SK-N-SH (cell line): ENCODE measurements around the gene TSSK2. TPM values are rescaled to one million over a fixed set of nuclear protein-coding genes. Genes with fewer than 3 reads are reported as not detected.

Source experiments
- CTCF ChIA-PET: fragments of 300-600, 350-600 bp; formaldehyde crosslinking; extraction: SDS; loops from one replicate; lab custom pipeline; 2021; lab: Yijun Ruan, JAX
- POLR2A ChIA-PET: fragments of 350-600 bp; sonication (Branson Sonifier 250); formaldehyde crosslinking; extraction: SDS; loops from one replicate; lab custom pipeline; 2020; ENCODE audit warnings: antibody characterized with exemption, inconsistent platforms; lab: Yijun Ruan, JAX
- DNase-seq: peaks from one replicate; pipeline ENCODE4 v3.0.0; 2012
- H2AFZ ChIP-seq: fragments of 200-600 bp; sonication (generic); 2 replicates; pipeline ENCODE4 v1.8.1; 2016; ENCODE audit warnings: antibody characterized with exemption, mild to moderate bottlenecking, low read depth
- H3F3A ChIP-seq: fragments of 200-600 bp; sonication (generic); replicated peaks from 2 replicates; pipeline ENCODE3; 2016; ENCODE audit warnings: antibody characterized with exemption, mild to moderate bottlenecking; ENCODE audit not compliant: insufficient read depth
- H3K27ac ChIP-seq, 2 experiments: fragments of 200-500 bp in 1 of 2; fragments of 200-600 bp in 1 of 2; sonication (Bioruptor generic) in 1 of 2; sonication (generic), shearing (Covaris generic) in 1 of 2; 2 replicates each; pipeline versions ENCODE4 v1.5.1 to v1.6.1; 2014 to 2016; ENCODE audit warnings: low read depth in 2 of 2, inconsistent platforms in 1 of 2, low read length in 1 of 2, mild to moderate bottlenecking in 1 of 2, mixed read lengths in 1 of 2
- H3K27me3 ChIP-seq: fragments of 200-600 bp; sonication (generic), shearing (Covaris generic); 2 replicates; pipeline ENCODE4 v1.6.1; 2016; ENCODE audit warnings: mixed run types; ENCODE audit not compliant: insufficient read depth
- H3K36me3 ChIP-seq, 2 experiments: fragments of 200-500 bp in 1 of 2; fragments of 200-600 bp in 1 of 2; sonication (Bioruptor generic) in 1 of 2; sonication (generic) in 1 of 2; replicated peaks in 1 of 2; 2 replicates each; pipeline versions ENCODE3 to v1.5.1; 2014 to 2016; ENCODE audit warnings: low read length in 1 of 2, mild to moderate bottlenecking in 1 of 2; ENCODE audit not compliant: insufficient read depth in 2 of 2, control insufficient read depth in 1 of 2
- H3K4me1 ChIP-seq, 2 experiments: fragments of 200-500 bp in 1 of 2; fragments of 200-600 bp in 1 of 2; sonication (Bioruptor generic) in 1 of 2; sonication (generic), shearing (Covaris generic) in 1 of 2; 2 replicates each; pipeline versions ENCODE4 v1.5.1 to v1.6.1; 2014 to 2016; ENCODE audit warnings: low read depth in 1 of 2, low read length in 1 of 2, mixed run types in 1 of 2; ENCODE audit not compliant: insufficient read depth in 2 of 2, control insufficient read depth in 1 of 2
- H3K4me2 ChIP-seq: fragments of 200-600 bp; sonication (generic), shearing (Covaris generic); 2 replicates; pipeline ENCODE4 v1.6.1; 2017; ENCODE audit warnings: mixed run types
- H3K4me3 ChIP-seq, 2 experiments: fragments of 200-500 bp in 1 of 2; fragments of 200-600 bp in 1 of 2; sonication (Bioruptor generic) in 1 of 2; sonication (generic), shearing (Covaris generic) in 1 of 2; 2 replicates each; pipeline versions ENCODE4 v1.5.1 to v1.8.1; 2014 to 2016; ENCODE audit warnings: low read depth in 2 of 2, inconsistent platforms in 1 of 2, low read length in 1 of 2, mild to moderate bottlenecking in 1 of 2, mixed read lengths in 1 of 2, moderate library complexity in 1 of 2
- H3K79me2 ChIP-seq: fragments of 200-600 bp; sonication (generic); 2 replicates; pipeline ENCODE4 v1.8.1; 2017; ENCODE audit warnings: mild to moderate bottlenecking; ENCODE audit not compliant: insufficient read depth
- H3K9ac ChIP-seq: fragments of 200-600 bp; sonication (generic); 2 replicates; pipeline ENCODE4 v1.6.1; 2017; ENCODE audit warnings: mixed run types
- H3K9me2 ChIP-seq: fragments of 200-600 bp; sonication (generic); 2 replicates; pipeline ENCODE4 v1.6.1; 2017; ENCODE audit warnings: mixed run types
- H3K9me3 ChIP-seq: fragments of 200-600 bp; sonication (generic); 2 replicates; pipeline ENCODE4 v1.6.1; 2017; ENCODE audit warnings: mixed run types, mild to moderate bottlenecking, moderate library complexity
- H4K20me1 ChIP-seq: fragments of 200-600 bp; sonication (generic); 2 replicates; pipeline ENCODE4 v1.6.1; 2017; ENCODE audit warnings: mild to moderate bottlenecking, mixed run types; ENCODE audit not compliant: insufficient read depth
- CHD2 ChIP-seq: fragments of 150-350 bp; IDR thresholded peaks from 2 replicates; pipeline ENCODE4 v1.6.1; 2018; ENCODE audit warnings: low read length; ENCODE audit not compliant: partially characterized antibody
- ELF1 ChIP-seq: IDR thresholded peaks from 2 replicates; pipeline ENCODE4 v1.4.0; 2012
- EP300 ChIP-seq, 2 experiments: IDR thresholded peaks; 2 replicates each; pipeline versions ENCODE4 v1.4.0 to v1.6.1; 2012; ENCODE audit warnings: borderline replicate concordance in 1 of 2, low read depth in 1 of 2, low read length in 1 of 2
- FOXJ3 ChIP-seq: sonication (generic); formaldehyde crosslinking; IDR thresholded peaks from 2 replicates; pipeline ENCODE4 v1.5.1; 2020; ENCODE audit warnings: mild to moderate bottlenecking, missing genetic modification reagents
- GATA2 ChIP-seq: sonication (generic); formaldehyde crosslinking; IDR thresholded peaks from 2 replicates; pipeline ENCODE4 v1.5.0; 2020; ENCODE audit warnings: mild to moderate bottlenecking, missing genetic modification reagents
- MEF2A ChIP-seq: IDR thresholded peaks from 2 replicates; pipeline ENCODE4 v1.4.0; 2012; ENCODE audit warnings: low read depth, borderline replicate concordance
- MXI1 ChIP-seq: IDR thresholded peaks from 2 replicates; pipeline ENCODE4 v1.6.1; 2012; ENCODE audit warnings: mild to moderate bottlenecking, low read depth, low read length, improper control_type of control experiment
- NFIC ChIP-seq: IDR thresholded peaks from 2 replicates; pipeline ENCODE4 v1.4.0; 2012; ENCODE audit warnings: borderline replicate concordance
- RAD21 ChIP-seq: IDR thresholded peaks from 2 replicates; pipeline ENCODE4 v1.6.1; 2012; ENCODE audit warnings: mild to moderate bottlenecking, low read length
- RCOR1 ChIP-seq: fragments of 150-350 bp; IDR thresholded peaks from 2 replicates; pipeline ENCODE4 v1.6.1; 2017; ENCODE audit warnings: antibody characterized with exemption, low read length
- RFX5 ChIP-seq: IDR thresholded peaks from 2 replicates; pipeline ENCODE4 v1.6.1; 2012; ENCODE audit warnings: mild to moderate bottlenecking, improper control_type of control experiment, low read length
- TAF1 ChIP-seq: IDR thresholded peaks from 2 replicates; pipeline ENCODE4 v1.6.1; 2012; ENCODE audit warnings: low read depth, mild to moderate bottlenecking, low read length, moderate library complexity, borderline replicate concordance
- TCF12 ChIP-seq: IDR thresholded peaks from 2 replicates; pipeline ENCODE4 v1.4.0; 2012
- TEAD4 ChIP-seq: IDR thresholded peaks from 2 replicates; pipeline ENCODE4 v1.4.0; 2012; ENCODE audit warnings: mild to moderate bottlenecking, borderline replicate concordance; ENCODE audit not compliant: insufficient read depth
- WGBS: methylation state at CpG from one replicate; pipeline ENCODE4 v1.1.6; 2017; ENCODE audit warnings: low lambda C conversion rate; 5-methylcytosine and 5-hydroxymethylcytosine counted together
- polyA plus RNA-seq, 3 experiments: library from polyadenylated mRNA; depleted of rRNA; stranded (reverse); fragments of >200 nt; gene quantifications; 2 replicates each; pipeline ENCODE4 v1.2.3, GENCODE V29; 2012
- TF ChIP-seq, protein P1 (sequence below): fragments of 150-350 bp; IDR thresholded peaks from 2 replicates; pipeline ENCODE4 v1.6.1; 2016; ENCODE audit warnings: mild to moderate bottlenecking, low read depth, low read length
- TF ChIP-seq, protein P2 (sequence below): IDR thresholded peaks from 2 replicates; pipeline ENCODE4; 2012
- TF ChIP-seq, protein P3 (sequence below): IDR thresholded peaks from 2 replicates; pipeline ENCODE4 v1.4.0; 2012; ENCODE audit warnings: low read depth, borderline replicate concordance
- TF ChIP-seq, protein P4 (sequence below): fragments of 150-350 bp; IDR thresholded peaks from 2 replicates; pipeline ENCODE4 v1.6.1; 2017; ENCODE audit warnings: antibody characterized with exemption, low read length, low read depth, borderline replicate concordance

The TSSK2 gene
- polyA plus RNA-seq, 1 of the 3 experiments (the other 2 are of a cell fraction) = not detected

DNA sequence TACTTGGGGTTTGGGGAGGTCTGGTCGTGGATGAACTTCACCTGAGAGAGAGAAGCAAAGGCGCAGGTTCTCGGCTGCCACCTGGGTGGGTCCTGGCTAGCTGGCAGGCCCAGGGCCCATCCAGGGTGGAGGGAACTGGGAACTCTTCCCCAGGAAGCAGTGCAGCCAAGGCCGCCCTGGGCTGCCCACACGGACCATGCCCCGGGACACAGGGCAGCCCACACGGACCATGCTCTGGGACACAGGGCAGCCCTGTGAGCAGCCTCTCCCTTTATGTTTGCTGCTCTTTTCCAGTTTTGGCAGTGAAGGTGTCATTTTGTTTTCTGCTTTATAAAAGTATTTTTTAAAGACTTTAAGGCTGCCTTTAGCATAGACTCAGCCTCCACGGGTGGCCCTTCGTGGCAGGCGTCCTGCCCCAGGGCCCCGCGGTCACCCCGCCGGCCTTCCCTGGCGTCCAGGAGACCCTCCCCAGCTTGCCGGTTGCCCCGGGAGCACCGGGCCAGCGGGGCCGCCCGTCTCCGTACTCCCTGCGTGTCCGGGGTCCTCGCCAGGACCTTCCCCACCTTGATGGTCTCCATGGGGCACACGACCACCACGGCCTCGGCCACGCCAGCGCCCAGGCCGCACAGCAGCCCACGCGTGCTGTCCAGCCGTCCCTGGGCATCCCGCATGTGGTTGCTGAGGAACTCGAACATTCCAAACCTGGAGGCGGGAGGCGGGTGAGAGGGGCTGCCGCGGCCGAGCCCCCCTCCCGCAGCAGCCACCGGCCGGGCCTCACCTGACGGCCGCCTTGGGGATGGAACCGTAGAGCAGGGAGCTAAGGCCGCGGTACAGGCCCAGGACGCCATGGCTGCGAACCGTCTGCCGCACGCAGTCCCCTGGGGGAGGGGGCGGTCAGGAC lies 46.3 kb downstream of the TSSK2 start:
- Histone ChIP-seq H2AFZ (no peak overlapping the region), H3K9me3 (no peaks in the 10 kb centered on the region), H3K4me3 (peak overlapping the region; percentile 80 to 84), H3K27ac (peak overlapping the region; percentile 22 to 89; a peak in 3 of 4 replicates), H3K9me2 (no peaks in the 10 kb centered on the region), H3K36me3 (peaks cover 0 to 9% of the 10 kb centered on the region in 2 experiments), H3F3A (peaks cover 4% of the 10 kb centered on the region), H4K20me1 (peaks cover 13% of the 10 kb centered on the region; the same call in 1 of the 2 replicates), H3K4me1 (peaks cover 27 to 58% of the 10 kb centered on the region in 2 experiments), H3K9ac (peak overlapping the region; percentile 80), H3K79me2 (peaks cover 50% of the 10 kb centered on the region), H3K27me3 (no peaks in the 10 kb centered on the region), H3K4me2 (peak overlapping the region; percentile 99)
- CTCF ChIA-PET = interaction anchor here (1.2 to 2.5 kb wide), 2 partner anchors 112 to 300 kb away, joined by 3 to 19 read pairs; no protein-coding TSS in a partner anchor
- TF ChIP-seq RFX5 = no peak
- TF ChIP-seq MEF2A = no peak
- TF ChIP-seq FOXJ3 (CRISPR knock-in tag) = no peak
- TF ChIP-seq RCOR1 = no peak
- no peak for TF ChIP-seq RAD21
- TF ChIP-seq CHD2 = no peak
- no peak for TF ChIP-seq TCF12
- TF ChIP-seq, protein P1, sequence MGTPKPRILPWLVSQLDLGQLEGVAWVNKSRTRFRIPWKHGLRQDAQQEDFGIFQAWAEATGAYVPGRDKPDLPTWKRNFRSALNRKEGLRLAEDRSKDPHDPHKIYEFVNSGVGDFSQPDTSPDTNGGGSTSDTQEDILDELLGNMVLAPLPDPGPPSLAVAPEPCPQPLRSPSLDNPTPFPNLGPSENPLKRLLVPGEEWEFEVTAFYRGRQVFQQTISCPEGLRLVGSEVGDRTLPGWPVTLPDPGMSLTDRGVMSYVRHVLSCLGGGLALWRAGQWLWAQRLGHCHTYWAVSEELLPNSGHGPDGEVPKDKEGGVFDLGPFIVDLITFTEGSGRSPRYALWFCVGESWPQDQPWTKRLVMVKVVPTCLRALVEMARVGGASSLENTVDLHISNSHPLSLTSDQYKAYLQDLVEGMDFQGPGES = no peak
- no peak for TF ChIP-seq MXI1
- TF ChIP-seq EP300 (IDR thresholded peaks at IDR 0.05; ENCODE audit: borderline replicate concordance in 1 of 2, low read depth in 1 of 2, low read length in 1 of 2) = no peak
- TF ChIP-seq TAF1 = no peak
- TF ChIP-seq TEAD4 = no peak
- TF ChIP-seq GATA2 (CRISPR knock-in tag) = no peak
- no peak for DNase-seq
- 27% methylated on average over 17 of the region's 55 CpGs for WGBS
- POLR2A ChIA-PET = no interaction called here

DNA sequence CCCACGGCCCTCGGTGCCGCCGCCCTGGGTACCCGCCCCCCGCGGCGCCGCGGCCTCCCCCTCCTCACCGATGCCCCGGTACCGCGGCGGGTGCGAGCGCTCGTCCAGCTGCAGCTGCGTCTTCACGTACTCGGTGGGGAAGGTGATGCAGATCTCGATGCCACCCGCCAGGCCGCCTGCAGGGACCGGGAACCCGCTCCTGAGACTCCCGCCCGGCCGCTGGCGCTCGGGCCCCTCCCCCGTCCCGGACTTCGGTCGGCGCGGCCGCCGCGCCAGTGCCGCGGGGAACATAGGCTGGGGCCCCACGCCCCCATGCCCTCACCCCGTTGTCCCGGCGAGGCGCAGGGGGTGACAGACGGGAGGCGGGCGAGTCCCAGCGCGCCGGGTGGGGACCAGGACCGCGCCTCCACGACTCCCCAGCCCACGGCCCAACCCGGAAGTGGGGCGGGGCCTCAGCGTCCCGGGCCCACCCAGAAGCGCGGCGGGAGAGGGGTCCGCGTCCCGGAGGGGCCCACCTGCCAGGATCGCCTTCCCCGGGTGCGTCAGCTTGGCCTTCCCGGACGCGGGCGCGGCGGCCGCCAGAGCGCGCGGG lies 47.1 kb downstream of the TSSK2 start:
- peak; percentile 66 for TF ChIP-seq ELF1
- TF ChIP-seq, protein P2, sequence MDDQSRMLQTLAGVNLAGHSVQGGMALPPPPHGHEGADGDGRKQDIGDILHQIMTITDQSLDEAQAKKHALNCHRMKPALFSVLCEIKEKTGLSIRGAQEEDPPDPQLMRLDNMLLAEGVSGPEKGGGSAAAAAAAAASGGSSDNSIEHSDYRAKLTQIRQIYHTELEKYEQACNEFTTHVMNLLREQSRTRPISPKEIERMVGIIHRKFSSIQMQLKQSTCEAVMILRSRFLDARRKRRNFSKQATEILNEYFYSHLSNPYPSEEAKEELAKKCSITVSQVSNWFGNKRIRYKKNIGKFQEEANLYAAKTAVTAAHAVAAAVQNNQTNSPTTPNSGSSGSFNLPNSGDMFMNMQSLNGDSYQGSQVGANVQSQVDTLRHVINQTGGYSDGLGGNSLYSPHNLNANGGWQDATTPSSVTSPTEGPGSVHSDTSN = no peak
- TF ChIP-seq, protein P3, sequence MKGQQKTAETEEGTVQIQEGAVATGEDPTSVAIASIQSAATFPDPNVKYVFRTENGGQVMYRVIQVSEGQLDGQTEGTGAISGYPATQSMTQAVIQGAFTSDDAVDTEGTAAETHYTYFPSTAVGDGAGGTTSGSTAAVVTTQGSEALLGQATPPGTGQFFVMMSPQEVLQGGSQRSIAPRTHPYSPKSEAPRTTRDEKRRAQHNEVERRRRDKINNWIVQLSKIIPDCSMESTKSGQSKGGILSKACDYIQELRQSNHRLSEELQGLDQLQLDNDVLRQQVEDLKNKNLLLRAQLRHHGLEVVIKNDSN = no peak
- TF ChIP-seq, protein P4, sequence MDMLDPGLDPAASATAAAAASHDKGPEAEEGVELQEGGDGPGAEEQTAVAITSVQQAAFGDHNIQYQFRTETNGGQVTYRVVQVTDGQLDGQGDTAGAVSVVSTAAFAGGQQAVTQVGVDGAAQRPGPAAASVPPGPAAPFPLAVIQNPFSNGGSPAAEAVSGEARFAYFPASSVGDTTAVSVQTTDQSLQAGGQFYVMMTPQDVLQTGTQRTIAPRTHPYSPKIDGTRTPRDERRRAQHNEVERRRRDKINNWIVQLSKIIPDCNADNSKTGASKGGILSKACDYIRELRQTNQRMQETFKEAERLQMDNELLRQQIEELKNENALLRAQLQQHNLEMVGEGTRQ = no peak
- no peak for TF ChIP-seq NFIC
- no peak for TF ChIP-seq TEAD4
- TF ChIP-seq CHD2 = peak; percentile 8
- TF ChIP-seq, all 33 proteins: peak for 2
- H2AFZ ChIP-seq = 0 out of 2 replicates have a peak overlapping the region, but pooled peaks have one; percentile 29
- H3K9me3 ChIP-seq = no peaks in the 10 kb centered on the region
- H3K27me3 ChIP-seq = no peaks in the 10 kb centered on the region
- peak overlapping the region; percentile 22 to 89; a peak in 3 of 4 replicates for H3K27ac ChIP-seq
- peak overlapping the region; percentile 99 for H3K4me2 ChIP-seq
- H3K79me2 ChIP-seq = peaks cover 43% of the 10 kb centered on the region
- H3F3A ChIP-seq = peaks cover 4% of the 10 kb centered on the region
- CTCF ChIA-PET = interaction anchor here (1.0 to 3.0 kb wide), 15 partner anchors 17 to 454 kb away, joined by 3 to 28 read pairs (median 9); partner anchors contain the start of genes CLTCL1, HIRA and MRPL40
- peak; percentile 85 for DNase-seq
- H3K36me3 ChIP-seq = peaks cover 0 to 9% of the 10 kb centered on the region in 2 experiments
- peak overlapping the region; percentile 80 to 84 for H3K4me3 ChIP-seq
- peak overlapping the region; percentile 80 for H3K9ac ChIP-seq
- 0% methylated on average over 14 of the region's 80 CpGs for WGBS
- H3K4me1 ChIP-seq = peaks cover 23 to 51% of the 10 kb centered on the region in 2 experiments; a peak in 3 of 4 replicates
- no peaks in the 10 kb centered on the region for H3K9me2 ChIP-seq
- H4K20me1 ChIP-seq = peaks cover 13% of the 10 kb centered on the region; the same call in 1 of the 2 replicates
- POLR2A ChIA-PET = interaction anchor here (1.0 to 2.2 kb wide), 5 partner anchors 16 to 253 kb away, joined by 3 to 7 read pairs (median 5); partner anchors contain the start of genes CLTCL1, ESS2, HIRA and MRPL40
